Activated naive CD4-positive, alpha-beta T cell (primary cell): ENCODE measurements around the gene YBX2.

Experiments
- DNase-seq, 4 experiments: peaks; one replicate each; lab custom pipeline; 2025; lab: John Stamatoyannopoulos, UW

YBX2 gene

DNA sequence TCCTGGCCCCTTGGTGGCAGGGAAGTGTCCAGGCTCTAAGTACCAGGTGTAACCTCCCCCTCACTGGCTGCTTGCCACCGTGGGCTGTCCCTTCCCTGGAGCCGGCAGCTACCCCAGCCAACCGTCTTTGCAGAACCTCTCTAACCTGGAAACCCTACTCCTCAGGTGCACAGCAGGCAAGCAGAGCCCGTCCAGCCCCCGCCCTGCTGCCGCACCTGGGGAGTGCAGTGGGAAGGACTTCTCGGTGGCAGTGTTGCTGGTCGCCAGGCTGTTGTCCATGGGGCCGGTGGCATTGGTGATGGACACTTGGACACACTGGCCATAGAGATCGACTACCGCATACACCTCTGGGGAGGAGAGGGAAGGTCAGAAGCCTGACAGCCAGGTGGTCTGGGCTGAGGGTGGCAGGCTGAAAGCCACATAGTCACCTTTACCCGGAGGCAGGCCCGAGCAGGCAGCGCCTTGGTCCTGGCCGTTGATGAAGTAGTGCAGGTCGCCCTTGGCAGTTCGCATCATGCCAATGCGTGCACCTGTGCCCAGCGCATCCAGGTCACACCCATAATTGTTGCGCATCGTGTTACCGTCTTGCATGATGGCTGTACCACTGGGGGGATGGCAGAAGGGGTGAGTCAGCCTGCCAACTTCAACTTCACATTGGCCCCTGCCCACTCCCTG lies 28.2 kb upstream of the YBX2 start:
- DNase-seq: no peak

DNA sequence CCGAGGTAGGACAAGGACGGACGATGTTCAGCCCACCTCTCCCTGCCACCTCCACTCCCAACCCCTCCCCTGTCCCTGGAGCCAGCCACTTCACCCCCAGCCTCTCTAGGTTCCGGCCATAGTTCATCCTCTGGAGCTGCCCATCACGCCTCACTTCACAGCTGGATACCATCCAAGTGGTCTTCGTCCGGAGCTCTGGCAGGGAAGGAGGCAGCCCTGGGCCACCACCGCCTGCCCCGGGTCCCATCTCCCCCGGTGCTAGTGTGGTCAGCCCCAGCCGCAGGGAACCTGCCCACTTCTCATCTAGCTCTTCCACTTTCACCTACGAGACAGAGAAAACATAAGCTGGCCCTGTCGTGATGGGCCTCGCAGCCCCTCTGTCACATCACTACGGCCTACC lies 27.0 kb upstream of the YBX2 start:
- DNase-seq: no peak

DNA sequence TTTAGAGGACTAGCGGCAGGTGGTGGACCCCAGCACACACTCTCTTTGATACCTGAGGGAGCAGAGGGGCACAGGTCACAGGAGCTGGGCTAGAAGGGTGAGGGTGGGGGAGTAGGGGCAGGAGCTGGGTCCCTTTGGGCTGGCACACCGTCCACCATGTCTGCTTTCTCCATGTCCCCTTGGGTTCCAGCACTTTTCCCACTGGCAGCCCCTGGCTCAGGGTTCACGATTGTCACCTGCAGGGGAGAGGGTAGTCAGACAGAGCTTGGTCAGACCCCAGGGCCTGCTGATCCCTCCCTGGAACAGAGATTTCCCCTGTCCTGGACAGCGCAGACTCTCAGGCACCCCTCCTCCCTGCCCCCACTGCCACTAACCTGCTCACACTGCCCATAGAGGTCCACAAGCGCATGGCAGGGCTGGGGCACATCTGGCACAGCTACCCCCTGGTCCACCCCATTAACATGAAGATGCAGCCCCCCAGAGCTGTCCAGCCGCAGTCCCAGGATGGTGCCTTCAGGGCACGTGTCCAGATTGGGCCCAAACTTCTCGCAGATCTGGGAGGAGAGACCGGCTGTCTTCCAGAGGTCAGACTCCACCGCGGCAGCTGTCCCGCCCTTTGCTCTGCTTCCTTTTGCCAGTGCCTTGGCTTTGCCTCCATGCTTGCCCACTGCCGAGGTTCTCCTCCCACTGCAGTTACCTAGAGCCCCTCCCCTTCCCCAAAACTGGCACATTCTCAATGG lies 23.9 kb upstream of the YBX2 start:
- DNase-seq: no peak

GRCh38 chr17:7317161-7317803 lies 22.8 kb upstream of the YBX2 start:
- DNase-seq: no peak

- no peak for DNase-seq
These were observed 21.3 kb upstream of the YBX2 start for GRCh38 chr17:7315570-7316235.

DNA sequence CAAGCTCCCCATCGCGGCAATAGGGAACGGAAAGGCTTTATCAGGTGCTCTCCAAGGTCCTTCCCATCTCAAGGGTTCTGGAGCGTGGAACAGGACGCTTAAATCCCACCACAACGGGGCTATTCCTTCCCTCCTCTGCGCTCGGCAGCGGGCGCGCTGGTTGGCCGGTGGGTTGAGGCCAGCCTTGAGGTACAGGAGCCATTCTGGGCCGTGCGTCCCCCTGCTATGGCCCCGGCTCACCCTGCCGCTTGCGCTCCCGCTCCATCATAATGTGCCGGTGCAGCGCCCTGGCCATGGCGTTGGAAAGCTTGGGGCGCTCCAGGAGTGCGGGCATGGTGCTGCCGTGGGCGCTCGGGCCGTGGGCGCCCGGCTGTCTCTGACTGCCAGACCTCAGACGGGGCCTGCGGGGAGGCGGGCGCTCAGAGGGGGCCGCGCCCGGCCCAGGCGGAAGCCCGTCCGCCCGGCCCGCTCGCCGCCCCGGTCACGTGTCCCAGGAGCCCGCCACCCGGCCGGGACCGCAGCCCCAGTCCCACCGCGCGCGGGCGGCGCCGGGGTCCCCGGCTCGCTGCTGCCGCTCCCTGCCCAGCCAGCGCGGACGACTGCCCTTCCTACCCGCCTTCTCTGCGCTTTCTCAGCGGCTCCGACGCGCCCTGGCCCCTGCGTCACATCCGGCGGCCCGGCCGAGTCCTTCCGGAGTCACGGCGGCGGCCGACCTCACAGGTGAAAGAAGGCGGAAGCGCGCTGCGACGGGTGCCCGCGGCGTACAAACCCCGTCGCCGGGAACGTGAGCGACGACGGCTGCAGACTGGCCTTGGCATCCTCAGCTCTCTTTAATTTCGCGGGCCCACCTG lies 20.5 kb upstream of the YBX2 start, which contains the start of gene GPS2:
GPS2 (minus strand) TSS at position 642 of the 851 bp plus-strand sequence; CDS start at position 334, 308 bp downstream.
- DNase-seq: peak; percentile 85 to 93 (median 90)

DNA sequence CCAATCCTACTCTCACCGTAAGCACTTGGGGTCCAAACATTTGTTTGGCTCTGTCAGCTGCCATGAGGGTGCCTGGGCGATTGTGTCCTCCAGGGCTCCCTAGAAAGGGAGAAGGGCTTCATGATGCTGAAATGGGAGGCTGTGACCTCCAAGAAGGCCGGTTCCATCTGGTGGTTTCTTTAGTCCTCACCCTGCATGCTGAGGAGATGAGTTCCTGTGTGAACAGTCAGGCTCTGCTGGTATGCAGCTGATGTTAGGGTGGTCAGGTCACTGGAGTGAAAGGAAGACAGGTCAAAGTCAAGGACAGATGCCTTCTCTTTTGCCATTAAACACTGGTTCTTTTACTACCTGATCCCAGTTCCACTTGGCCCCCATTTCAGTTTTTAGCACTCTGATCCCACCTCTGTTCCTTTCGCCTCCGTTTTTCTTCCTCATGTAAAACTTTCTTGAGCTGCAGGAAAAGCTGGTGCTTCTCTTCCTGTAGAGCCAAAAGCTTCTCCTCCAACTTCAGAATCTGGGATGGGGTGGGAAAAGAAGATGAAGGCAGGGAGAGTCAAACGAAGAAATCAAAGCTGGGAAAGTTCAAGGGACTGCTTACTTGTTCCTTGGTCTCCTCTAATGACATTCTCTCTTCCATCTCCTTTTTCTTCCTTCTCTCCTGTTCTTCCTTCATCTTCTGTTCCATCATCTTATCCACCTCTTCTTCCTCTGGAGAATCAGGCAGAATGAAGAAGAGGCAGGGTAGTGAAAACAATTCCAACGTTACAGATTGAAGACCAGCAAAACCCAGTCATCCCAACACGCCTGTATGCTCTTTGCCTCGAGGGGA lies 19.7 kb upstream of the YBX2 start:
- no peak for DNase-seq

DNA sequence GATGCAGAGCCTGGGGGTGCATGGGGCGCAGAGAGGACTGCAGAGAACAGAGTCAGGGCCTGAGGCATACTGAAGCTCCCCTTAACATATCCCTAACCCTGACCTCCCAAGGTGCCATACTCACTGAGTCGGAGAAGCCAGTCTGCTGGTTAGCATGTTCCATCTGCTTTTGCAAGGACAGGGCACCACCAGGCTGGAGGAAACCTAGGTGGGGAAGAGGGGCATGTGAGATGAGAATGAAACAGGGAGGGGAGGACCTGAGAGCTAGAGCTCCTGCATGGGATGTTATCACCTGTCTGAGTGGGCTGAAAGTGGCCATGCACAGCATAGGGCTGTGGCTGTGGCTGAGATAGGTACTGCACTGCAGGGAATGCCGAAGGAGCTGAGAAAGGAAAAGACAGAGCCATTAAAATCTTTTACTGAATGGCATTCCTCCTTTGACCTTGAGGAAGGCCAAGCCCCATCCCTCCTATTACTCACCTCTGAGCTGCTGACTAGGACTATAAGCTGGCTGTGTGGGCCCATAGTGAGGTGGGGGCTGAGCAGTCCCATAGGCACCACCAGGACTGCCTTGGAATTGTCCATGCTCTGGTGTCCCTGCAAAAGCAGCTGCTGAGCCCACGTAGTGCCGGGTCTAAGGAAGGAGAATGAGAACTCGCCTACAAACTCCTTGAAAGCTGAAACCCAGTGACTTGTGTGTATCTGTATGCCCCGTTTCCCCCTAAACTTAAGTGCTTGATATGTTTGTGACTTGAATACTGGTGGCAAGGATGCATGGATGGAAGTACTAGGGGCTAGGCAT lies 18.9 kb upstream of the YBX2 start:
- DNase-seq: no peak

DNA sequence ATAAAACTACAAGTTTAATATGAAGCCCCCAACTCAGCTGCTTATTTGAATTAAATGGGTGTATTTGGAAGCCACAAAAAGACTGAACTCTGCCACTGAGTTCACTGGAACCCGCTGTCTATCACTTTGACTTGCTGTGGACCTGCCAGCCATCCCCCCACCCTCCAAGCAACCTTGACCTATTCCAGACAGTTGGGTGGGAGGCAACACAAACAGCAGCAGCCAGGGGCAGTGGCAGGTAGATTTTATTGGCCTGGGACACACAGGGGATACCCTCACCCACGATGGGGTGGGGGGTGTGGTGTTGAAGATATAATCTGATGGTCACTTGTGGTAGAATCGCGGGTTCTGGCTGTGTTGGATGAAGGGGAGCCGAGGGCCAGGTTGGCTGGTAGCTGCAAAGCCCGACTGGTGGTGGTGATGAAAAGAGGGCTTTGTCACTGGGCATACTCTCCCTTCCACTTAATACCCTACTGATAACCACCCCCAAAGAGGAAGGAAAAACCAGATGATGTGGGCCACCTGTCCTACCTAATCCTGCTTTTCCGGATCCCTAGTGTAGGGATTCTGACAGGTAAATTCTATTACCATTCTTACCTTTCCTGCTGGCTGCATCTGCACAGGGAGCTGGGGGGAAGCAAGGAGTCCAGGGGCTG lies 18.1 kb upstream of the YBX2 start:
- no peak for DNase-seq

GRCh38 chr17:7311110-7311705 lies 16.8 kb upstream of the YBX2 start:
- no peak for DNase-seq

- DNase-seq: no peak
These were observed 15.2 kb upstream of the YBX2 start for GRCh38 chr17:7309628-7310027.

DNA sequence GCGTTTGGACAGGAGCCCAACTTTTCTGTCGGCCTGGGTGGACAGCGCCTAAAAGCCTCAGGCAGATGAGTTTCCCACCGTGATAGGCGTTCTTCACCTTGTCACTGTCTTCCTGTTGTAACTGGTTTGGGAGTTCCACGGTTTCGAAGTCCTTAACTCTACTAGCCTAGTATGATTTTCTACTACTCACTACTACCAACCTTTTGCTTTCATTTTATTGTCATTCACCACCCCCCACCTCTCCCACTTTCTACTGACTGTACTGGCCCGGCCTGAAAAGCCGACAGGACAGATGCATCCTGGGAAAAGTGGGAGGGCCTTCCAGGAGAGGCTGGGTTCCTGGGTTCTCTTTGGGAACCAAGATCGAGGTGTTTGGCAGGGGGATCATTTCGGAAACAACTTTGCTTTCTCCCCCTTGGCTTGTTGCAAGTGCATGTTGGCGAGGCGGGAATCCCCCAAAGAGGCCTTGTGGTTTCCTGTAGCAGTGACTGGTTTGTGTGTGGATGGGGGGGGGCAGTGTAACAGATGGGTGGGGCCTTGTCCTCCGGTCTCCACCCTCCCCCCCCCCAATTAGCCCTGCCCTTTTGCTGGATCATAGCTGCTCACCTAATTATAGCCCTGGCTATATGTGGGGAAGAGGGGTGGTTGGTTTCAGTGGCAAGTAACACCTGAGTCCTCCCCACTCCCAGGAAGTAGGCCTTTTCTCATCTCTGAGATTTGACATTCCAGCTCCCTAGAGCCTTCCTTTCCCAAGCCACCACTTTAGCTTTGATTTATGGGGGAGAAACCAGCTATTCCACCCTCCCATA lies 14.4 kb upstream of the YBX2 start:
- DNase-seq: peak; percentile 58 to 76 (median 66)

DNA sequence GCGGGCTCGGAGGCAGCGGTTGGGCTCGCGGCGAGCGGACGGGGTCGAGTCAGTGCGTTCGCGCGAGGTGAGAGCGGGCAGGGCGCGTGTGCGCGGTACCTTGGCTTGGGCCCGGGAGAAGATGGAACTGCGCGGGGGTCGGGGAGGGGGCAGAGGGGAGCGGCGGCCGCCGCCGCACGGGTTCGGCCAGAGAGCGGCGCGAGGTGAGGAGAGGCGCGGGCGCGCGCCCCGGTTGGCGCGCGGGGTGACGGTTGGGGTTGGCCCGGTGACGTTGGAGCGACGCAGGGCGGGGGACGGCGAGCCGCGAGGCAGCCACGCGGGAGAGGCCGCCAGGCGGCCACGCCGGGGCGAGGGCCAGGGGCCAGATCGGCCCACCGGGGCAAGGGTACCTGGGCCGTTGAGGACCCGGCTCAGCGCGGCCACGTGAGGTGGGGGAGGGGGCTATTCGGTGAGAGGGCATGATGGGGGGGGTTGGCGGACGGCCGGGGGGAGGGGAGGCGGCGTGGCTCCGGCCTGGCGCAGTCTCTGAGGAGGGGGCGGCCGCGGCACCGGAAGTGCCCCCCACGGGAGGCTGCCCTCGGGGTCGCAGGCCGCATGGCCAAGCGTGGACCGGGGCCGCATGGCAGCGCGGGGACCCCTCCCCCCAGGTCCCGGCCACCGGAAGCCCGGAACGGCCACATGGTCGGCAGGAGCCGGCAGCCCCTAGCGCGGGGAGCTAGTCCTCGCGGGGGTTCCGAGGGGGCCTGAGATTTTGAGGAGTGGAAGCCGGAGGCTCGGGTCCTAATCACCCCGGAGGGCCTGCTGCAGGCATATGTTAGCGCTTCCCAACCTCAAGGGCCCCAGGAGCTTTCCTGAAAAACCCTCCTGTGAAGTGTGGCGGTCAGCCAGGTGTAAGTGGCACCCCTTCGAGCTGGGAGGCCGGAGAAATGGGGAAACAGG lies 13.5 kb upstream of the YBX2 start:
- DNase-seq: peak; percentile 46 to 63 (median 51)

DNA sequence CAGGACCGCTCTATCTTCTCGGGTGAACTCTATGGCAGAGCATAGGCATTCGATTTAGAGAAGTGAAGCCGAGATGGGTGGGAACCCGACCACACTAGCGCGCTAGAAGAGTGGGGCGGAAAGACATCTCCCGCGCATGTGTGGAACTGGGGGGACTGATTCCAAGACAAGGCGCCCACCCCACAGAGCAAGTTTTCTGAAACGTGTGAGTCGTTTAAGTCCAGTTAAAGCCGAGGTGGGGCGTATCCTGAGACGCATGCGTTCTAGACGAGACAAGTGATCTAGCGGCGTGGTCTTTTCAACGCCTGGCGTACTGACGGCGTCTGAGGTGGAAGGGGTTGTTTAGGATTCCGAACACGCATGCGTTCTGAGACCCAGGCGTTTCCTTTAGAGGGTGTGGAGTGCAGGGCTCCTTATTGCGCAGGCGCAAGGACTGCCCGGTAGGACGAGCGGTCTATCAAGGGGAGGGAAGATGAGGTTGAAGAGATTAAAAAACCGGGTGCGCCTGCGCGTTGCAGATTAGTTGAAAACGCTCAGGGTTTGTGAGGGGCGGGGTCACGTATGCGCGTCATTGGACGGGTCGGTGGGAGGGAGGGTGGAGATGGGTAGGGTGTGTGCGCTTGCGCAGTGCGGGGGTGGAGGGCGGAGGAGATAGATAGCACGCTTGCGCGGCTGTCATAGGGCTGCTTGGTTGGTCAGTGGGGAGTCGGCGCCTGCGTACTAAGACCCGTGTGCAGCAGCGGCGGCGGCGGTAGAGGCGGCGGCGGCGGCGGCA lies 12.7 kb upstream of the YBX2 start, which contains the start of gene EIF5A:
EIF5A (plus strand) TSS at position 718 of the 775 bp plus-strand sequence. CDS start 2,008 bp downstream, outside the sequence.
- DNase-seq: peak; percentile 100

DNA sequence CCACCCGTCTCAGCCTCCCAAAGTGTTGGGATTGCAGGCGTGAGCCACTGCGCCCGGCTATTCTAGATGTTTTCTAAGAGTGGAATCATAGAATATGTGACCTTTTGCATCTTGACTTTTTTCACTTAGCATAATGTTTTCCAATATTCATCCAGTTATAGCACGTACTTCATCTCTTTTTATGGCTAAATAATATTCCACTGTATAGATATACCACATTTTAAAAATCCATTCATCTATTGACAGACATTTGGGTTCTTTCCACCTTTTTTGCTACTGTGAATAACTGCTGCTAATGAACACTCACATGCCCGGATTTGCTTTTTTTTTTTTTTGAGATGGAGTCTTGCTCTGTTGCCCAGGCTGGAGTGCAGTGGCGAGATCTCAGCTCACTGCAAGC lies 9.7 kb upstream of the YBX2 start:
- no peak for DNase-seq
